ENCODE measurements around the gene MACROD1.

Gene MACROD1

GRCh38 chr11:64072403-64072802 is 93.5 kb downstream of the MACROD1 start:
- DNase-seq = no peak

GRCh38 chr11:64071849-64072248 is 94.1 kb downstream of the MACROD1 start:
- no peak for DNase-seq

- no peak for DNase-seq
Measured at GRCh38 chr11:64070314-64070681, 95.6 kb downstream of the MACROD1 start.

- DNase-seq = no peak
Measured at GRCh38 chr11:64069401-64070313, 96.3 kb downstream of the MACROD1 start.

- DNase-seq = no peak
Measured at GRCh38 chr11:64068705-64069400, 97.1 kb downstream of the MACROD1 start.

- no peak for DNase-seq
Measured at GRCh38 chr11:64067230-64067993, 98.5 kb downstream of the MACROD1 start.

GRCh38 chr11:64065712-64066111 is 100.2 kb downstream of the MACROD1 start:
- DNase-seq = no peak

GRCh38 chr11:64065141-64065465 is 100.8 kb downstream of the MACROD1 start:
- DNase-seq = no peak

- no peak for DNase-seq
Measured at GRCh38 chr11:64064374-64065140, 101.4 kb downstream of the MACROD1 start.

- no peak for DNase-seq
Measured at GRCh38 chr11:64063777-64064176, 102.1 kb downstream of the MACROD1 start.

- no peak for DNase-seq
Measured at GRCh38 chr11:64062185-64063039, 103.5 kb downstream of the MACROD1 start.

- no peak for DNase-seq
Measured at GRCh38 chr11:64060861-64061444, 105.0 kb downstream of the MACROD1 start.

GRCh38 chr11:64060263-64060860 is 105.6 kb downstream of the MACROD1 start:
- DNase-seq = no peak

GRCh38 chr11:64059339-64060140 is 106.4 kb downstream of the MACROD1 start:
- DNase-seq = no peak

GRCh38 chr11:64058494-64058893 is 107.4 kb downstream of the MACROD1 start:
- DNase-seq = no peak

- DNase-seq = no peak
Measured at GRCh38 chr11:64057890-64058289, 108.0 kb downstream of the MACROD1 start.

- DNase-seq = no peak
Measured at GRCh38 chr11:64056861-64057260, 109.1 kb downstream of the MACROD1 start.

- no peak for DNase-seq
Measured at GRCh38 chr11:64056213-64056785, 109.6 kb downstream of the MACROD1 start.

GRCh38 chr11:64055077-64055476 is 110.8 kb downstream of the MACROD1 start:
- no peak for DNase-seq

- DNase-seq = no peak
Measured at GRCh38 chr11:64053699-64054098, 112.2 kb downstream of the MACROD1 start.

Measured in NCI-H510A (cell line).